NCI-H446 treated with DMSO at 0.1 percent for 48 hours (cell line): Measurements from ENCODE around the gene MGAT4A.

Experiments
- DNase-seq: peaks from one replicate; lab custom pipeline; 2025; lab: John Stamatoyannopoulos, UW

MGAT4A gene

GRCh38 chr2:98572676-98573075 is 158.3 kb downstream of the MGAT4A start:
- DNase-seq = no peak

- DNase-seq = no peak
Measured at GRCh38 chr2:98572211-98572610, 158.7 kb downstream of the MGAT4A start.

GRCh38 chr2:98571796-98572195 is 159.1 kb downstream of the MGAT4A start:
- DNase-seq = no peak

- DNase-seq = no peak
Measured at GRCh38 chr2:98571121-98571701, 159.7 kb downstream of the MGAT4A start.

GRCh38 chr2:98570356-98570755 is 160.6 kb downstream of the MGAT4A start:
- DNase-seq = no peak

- DNase-seq = no peak
Measured at GRCh38 chr2:98569915-98570314, 161.0 kb downstream of the MGAT4A start.

- no peak for DNase-seq
Measured at GRCh38 chr2:98569197-98569793, 161.6 kb downstream of the MGAT4A start.
